Right ventricle myocardium superior (tissue), 1 donor: ENCODE data around the gene PGGHG. TPM values are rescaled to one million over a fixed set of nuclear protein-coding genes. Genes with fewer than 3 reads are reported as not detected.
"Not testable (repeated sequence)": the region's sequence is repeated elsewhere in the genome, so short reads cannot be mapped to it uniquely, and the experiment has no call there.

Experiments
- ATAC-seq: fragments of 200-7000 bp; cut with Tn5 transposase; one replicate; pipeline ENCODE4 v1.9.1; 2020; ENCODE audit warnings: mild to moderate bottlenecking; ENCODE audit not compliant: poor library complexity
- DNase-seq: peaks from one replicate; pipeline ENCODE4 v3.0.0-alpha.2; 2020
- intact Hi-C: fragments of 100-400 bp; cut with DNase I; formaldehyde crosslinking; loops from one replicate; pipeline ENCODE4 v1.11.2; 2022
- total RNA-seq: library from RNA; stranded (reverse); fragmentation: NEBNext Ultra II Directional; extraction: Animal tissue kit (Norgen Biotek cat#: 25700); gene quantifications from one replicate; pipeline ENCODE4 v1.2.1, GENCODE V29; 2021
- donor health status: DM: no; HTN: yes; CAD: no; lungs with severe emphysema.

PGGHG gene
- total RNA-seq, 1 donor from 2014 or later: 6.1 TPM

- peak; percentile 61 for ATAC-seq
- intact Hi-C loops: not testable (repeated sequence)
Measured at GRCh38 chr11:307766-308708, 19.1 kb downstream of the PGGHG start, which contains the start of gene IFITM2. Gene IFITM2 (plus strand): TSS chr11:307816. CDS start chr11:308193, 377 bp downstream.

GRCh38 chr11:308740-309665, 20.1 kb downstream of the PGGHG start:
- intact Hi-C loops, ATAC-seq: not testable (repeated sequence)
- peak; percentile 48 for DNase-seq

More at GRCh38 chr11:307766-308708, 19.1 kb downstream of the PGGHG start, which contains the start of gene IFITM2:
- peak; percentile 86 for DNase-seq

GRCh38 chr11:309979-310572, 21.1 kb downstream of the PGGHG start:
- peak; percentile 40 for DNase-seq
- peak; percentile 6 for ATAC-seq
- intact Hi-C loops: not testable (repeated sequence)

DNA sequence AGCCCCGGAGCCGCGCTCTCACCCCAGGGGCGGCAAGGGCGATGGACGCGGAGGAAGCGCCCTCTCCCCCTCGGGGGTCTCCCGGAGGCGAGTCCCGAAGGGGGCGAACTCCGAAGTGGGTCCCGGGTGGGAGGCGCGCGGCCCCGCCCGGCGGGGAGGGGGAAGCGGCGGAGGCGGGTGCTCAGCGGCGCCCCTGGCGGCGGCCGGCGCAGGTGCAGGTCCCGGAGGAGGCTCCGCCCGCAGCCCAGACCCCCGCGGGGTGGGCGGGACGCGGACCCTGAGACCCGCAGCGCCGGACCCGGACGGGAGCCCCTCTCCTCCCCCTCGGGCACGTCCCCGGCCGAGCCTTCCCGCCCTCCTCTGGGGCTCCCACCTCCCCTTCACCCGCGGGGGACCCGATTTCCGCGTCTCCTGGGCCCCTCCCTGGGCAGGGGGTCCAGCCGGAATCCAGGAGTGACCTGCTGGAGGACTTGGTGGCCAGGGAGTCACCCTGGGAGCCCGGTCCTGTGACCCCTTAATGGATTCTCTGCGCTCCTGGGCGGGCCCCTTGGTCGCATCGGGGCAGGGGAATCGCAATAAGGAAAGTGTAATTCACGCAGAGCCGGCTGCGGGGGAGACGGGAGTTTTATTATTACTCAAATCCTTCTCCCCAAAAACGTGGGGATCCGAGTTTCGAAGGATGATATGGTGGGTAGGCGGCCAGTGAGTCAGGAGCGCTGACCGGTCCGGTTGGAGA, 22.3 kb downstream of the PGGHG start:
- peak; percentile 74 for ATAC-seq
- DNase-seq: peak; percentile 47
- intact Hi-C loops: not testable (repeated sequence)

- peak; percentile 40 for DNase-seq
- intact Hi-C loops: no loop called here
- ATAC-seq: no peak
Measured at GRCh38 chr11:312092-312816, 23.3 kb downstream of the PGGHG start.

DNA sequence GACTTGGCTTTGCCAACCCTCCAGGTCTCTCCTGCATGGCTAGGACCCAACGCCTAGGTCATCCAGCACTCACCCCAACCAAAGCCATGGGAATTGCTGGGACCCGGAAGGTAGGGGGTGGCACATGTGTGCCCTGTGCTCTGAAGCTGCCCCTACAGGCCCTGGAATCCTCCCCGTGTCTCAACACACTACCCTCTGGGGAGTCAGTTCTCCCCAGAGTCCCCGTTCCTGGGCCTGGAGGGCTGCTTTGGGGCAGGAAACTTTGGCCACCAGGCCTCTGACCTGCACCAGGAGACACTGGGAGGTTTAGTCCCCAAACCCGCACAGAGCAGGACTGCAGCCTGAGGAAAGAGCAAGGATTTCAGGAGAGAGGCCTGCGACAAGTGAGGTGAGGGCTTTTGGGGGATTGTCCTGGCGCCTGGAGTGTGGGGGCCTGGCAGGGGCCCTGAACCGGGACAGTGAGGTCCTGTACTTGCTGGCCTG, 24.4 kb downstream of the PGGHG start:
- ATAC-seq (no peak), DNase-seq (peak; percentile 45)
- intact Hi-C loops: no loop called here

DNA sequence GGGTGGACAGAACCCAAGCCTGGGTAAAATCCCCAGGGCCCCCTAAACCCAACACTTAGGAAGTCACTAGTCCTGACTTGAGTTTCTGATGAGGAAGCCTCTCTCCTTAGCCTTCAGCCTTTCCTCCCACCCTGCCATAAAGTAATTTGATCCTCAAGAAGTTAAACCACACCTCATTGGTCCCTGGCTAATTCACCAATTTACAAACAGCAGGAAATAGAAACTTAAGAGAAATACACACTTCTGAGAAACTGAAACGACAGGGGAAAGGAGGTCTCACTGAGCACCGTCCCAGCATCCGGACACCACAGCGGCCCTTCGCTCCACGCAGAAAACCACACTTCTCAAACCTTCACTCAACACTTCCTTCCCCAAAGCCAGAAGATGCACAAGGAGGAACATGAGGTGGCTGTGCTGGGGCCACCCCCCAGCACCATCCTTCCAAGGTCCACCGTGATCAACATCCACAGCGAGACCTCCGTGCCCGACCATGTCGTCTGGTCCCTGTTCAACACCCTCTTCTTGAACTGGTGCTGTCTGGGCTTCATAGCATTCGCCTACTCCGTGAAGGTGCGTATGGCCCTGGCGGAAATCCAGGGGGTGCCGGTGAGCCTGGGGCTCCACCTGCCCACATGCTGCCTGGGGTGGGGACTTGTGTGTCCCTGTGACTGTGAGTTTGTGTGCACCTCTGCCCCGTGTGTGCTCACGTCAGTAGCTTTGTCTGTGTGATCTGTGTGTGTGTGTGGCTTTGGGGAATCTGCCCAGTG, 25.0 kb downstream of the PGGHG start, which contains the start of gene IFITM1:
TSS of gene IFITM1 (plus strand) at position 254 of the 767 bp plus-strand sequence. CDS start at position 385, 131 bp downstream.
- peak; percentile 20 for ATAC-seq
- peak; percentile 54 for DNase-seq
- intact Hi-C loops: no loop called here

- intact Hi-C loops, ATAC-seq, DNase-seq: not testable (repeated sequence)
Measured at GRCh38 chr11:314554-314875, 25.6 kb downstream of the PGGHG start.

- DNase-seq: peak; percentile 22
- intact Hi-C loops: no loop called here
- ATAC-seq: no peak
Measured at GRCh38 chr11:315051-315481, 26.1 kb downstream of the PGGHG start.

DNA sequence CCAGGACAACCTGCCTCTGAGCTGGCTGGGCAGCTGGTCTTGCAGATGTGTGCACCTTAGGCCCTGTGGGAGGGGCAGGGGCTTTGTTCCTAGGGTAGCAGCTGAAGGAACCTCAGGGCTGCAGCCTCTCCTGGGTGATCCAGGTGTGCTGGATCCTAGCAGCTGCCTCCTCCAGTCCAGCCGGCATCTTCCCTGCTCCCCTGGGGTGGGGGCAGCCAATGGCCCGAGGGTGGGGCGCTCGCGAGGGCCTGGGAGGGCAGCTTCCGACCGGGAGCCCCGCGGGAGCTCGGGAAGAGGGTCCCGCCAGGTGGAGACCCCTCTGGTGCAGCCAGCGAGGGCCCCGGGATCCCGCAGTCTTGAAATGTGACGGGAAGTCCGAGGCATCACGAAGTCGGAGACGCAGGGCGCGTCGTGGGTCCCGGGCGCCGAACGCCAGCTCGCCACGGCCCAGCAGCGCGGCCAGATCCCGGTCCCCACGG, 26.6 kb downstream of the PGGHG start:
- ATAC-seq: no peak
- intact Hi-C loops: no loop called here

GRCh38 chr11:316031-316701, 27.2 kb downstream of the PGGHG start:
- DNase-seq: peak; percentile 54
- intact Hi-C loops: no loop called here
- no peak for ATAC-seq

More for the DNA sequence above, 26.6 kb downstream of the PGGHG start:
- DNase-seq: peak; percentile 40

GRCh38 chr11:316891-317301, 28.0 kb downstream of the PGGHG start:
- DNase-seq (peak; percentile 32), ATAC-seq (no peak)
- intact Hi-C loops: no loop called here

- intact Hi-C loops, ATAC-seq: not testable (repeated sequence)
- peak; percentile 37 for DNase-seq
Measured at GRCh38 chr11:317668-318404, 28.9 kb downstream of the PGGHG start.

GRCh38 chr11:318405-319120, 29.6 kb downstream of the PGGHG start:
- ATAC-seq: peak; percentile 73
- DNase-seq, intact Hi-C loops: not testable (repeated sequence)
